Measurements from ENCODE around the gene CLBA1. TPM values are rescaled to one million over a fixed set of nuclear protein-coding genes. Genes with fewer than 3 reads are reported as not detected.

The CLBA1 gene
- total RNA-seq, 1 donor from 2014 or later = 6.0 TPM

GRCh38 chr14:105011312-105011990, 25.9 kb downstream of the CLBA1 start:
- no peak for TF ChIP-seq CTCF (IDR thresholded peaks at IDR 0.05)
- Mint-ChIP-seq H3K9me3 (ENCODE audit: low read depth) (no peaks in the 10 kb centered on the region), H3K4me1 (ENCODE audit: low read depth) (peaks cover 44% of the 10 kb centered on the region), H3K36me3 (ENCODE audit: low read depth) (peaks cover 7% of the 10 kb centered on the region), H3K4me3 (ENCODE audit: unreplicated experiment) (no peak overlapping the region), H3K27ac (ENCODE audit: unreplicated experiment) (peak overlapping the region; percentile 13), H3K27me3 (ENCODE audit: low read depth) (no peaks in the 10 kb centered on the region)
- DNase-seq (ENCODE audit: low spot score) = no peak

GRCh38 chr14:105012171-105012985, 26.8 kb downstream of the CLBA1 start:
- Mint-ChIP-seq H3K4me1 (ENCODE audit: low read depth) (peaks cover 52% of the 10 kb centered on the region), H3K4me3 (ENCODE audit: unreplicated experiment) (no peak overlapping the region), H3K27ac (ENCODE audit: unreplicated experiment) (peak overlapping the region; percentile 41), H3K27me3 (ENCODE audit: low read depth) (no peaks in the 10 kb centered on the region), H3K36me3 (ENCODE audit: low read depth) (peaks cover 7% of the 10 kb centered on the region), H3K9me3 (ENCODE audit: low read depth) (no peaks in the 10 kb centered on the region)
- no peak for DNase-seq (ENCODE audit: low spot score)
- peak; percentile 73 for TF ChIP-seq CTCF (IDR thresholded peaks at IDR 0.05)

GRCh38 chr14:105013150-105013785, 27.7 kb downstream of the CLBA1 start:
- no peaks in the 10 kb centered on the region for H3K9me3 Mint-ChIP-seq (ENCODE audit: low read depth)
- peaks cover 61% of the 10 kb centered on the region for H3K4me1 Mint-ChIP-seq (ENCODE audit: low read depth)
- H3K27ac Mint-ChIP-seq (ENCODE audit: unreplicated experiment) = peak overlapping the region; percentile 81
- H3K4me3 Mint-ChIP-seq (ENCODE audit: unreplicated experiment) = no peak overlapping the region
- H3K36me3 Mint-ChIP-seq (ENCODE audit: low read depth) = peaks cover 7% of the 10 kb centered on the region
- TF ChIP-seq CTCF (IDR thresholded peaks at IDR 0.05) = peak; percentile 52
- peak; percentile 22 for DNase-seq (ENCODE audit: low spot score)
- H3K27me3 Mint-ChIP-seq (ENCODE audit: low read depth) = no peaks in the 10 kb centered on the region

- Mint-ChIP-seq H3K27ac (ENCODE audit: unreplicated experiment) (peak overlapping the region; percentile 32), H3K4me1 (ENCODE audit: low read depth) (peaks cover 67% of the 10 kb centered on the region)
Observed at GRCh38 chr14:105014032-105014431, 28.4 kb downstream of the CLBA1 start.

More at GRCh38 chr14:105014032-105014431, 28.4 kb downstream of the CLBA1 start:
- Mint-ChIP-seq H3K27me3 (ENCODE audit: low read depth) (no peaks in the 10 kb centered on the region), H3K4me3 (ENCODE audit: unreplicated experiment) (no peak overlapping the region), H3K9me3 (ENCODE audit: low read depth) (no peaks in the 10 kb centered on the region), H3K36me3 (ENCODE audit: low read depth) (peaks cover 7% of the 10 kb centered on the region)
- no peak for TF ChIP-seq CTCF (IDR thresholded peaks at IDR 0.05)
- DNase-seq (ENCODE audit: low spot score) = peak; percentile 81
